Stimulated activated CD8-positive, alpha-beta memory T cell treated with anti-CD3 and anti-CD28 coated beads, Interleukin-12 subunit alpha, Interleukin-12 subunit beta, amount 100 ng/mL, for 1 hour (primary cell): ENCODE results near the gene TP53I11.
A peak's percentile ranks its signal among the peaks of the same experiment; 100 is the strongest.

Source experiments
- DNase-seq: peaks from one replicate; pipeline ENCODE4 v3.0.0-alpha.2; 2020; ENCODE audit warnings: low read depth

The TP53I11 gene

GRCh38 chr11:44939673-44940395, 10.8 kb downstream of the TP53I11 start:
- DNase-seq = no peak

GRCh38 chr11:44938066-44938691, 12.5 kb downstream of the TP53I11 start:
- no peak for DNase-seq

DNA sequence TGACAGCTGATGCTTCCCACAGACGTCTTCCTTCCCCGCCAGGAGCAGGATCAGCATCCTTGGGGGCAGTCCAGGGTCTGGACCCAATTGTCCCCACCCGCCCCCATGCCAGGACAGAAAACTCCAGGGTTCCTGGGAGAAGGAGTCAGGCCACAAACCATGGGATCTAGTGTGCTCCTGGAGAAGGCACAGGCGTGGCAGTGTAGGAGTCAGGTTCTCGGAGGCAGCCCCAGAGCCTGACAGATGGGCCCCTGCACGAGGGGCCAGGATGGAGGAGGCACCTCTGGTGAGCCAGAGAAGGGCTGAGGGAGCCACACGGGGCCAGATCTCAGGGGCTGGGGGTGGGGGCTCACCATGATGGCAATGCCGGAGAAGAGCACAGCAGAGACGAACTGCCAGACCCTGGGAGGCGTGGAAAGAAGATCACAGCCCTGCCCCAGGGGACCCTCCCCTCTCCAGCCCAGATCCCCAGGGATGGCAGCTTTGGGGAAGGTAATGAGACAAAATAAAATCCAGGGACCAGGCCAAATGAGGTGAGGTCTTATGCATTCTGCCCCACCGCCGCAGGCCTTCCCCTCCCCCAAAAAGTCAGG, 13.6 kb downstream of the TP53I11 start:
- no peak for DNase-seq

DNA sequence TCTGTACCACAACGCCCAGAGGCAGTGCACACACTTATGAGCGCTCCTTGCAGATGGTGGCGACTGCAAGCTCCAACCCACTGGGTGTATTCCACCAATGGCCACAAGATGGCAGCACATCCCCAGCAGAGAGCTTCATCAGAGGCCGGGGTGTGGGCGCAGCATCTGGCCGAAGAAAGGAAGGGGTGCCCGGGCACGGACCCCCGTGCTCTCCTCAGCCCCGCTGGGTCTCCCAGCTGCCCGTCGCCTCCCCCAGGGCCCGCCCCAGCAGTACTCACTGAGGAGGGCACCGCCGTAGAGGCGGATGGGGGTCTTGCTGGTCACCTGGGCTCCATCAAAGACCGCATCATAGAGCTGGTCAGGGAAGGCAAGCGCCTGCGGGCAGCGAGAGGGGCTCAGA, 14.2 kb downstream of the TP53I11 start:
- DNase-seq = peak; percentile 75

DNA sequence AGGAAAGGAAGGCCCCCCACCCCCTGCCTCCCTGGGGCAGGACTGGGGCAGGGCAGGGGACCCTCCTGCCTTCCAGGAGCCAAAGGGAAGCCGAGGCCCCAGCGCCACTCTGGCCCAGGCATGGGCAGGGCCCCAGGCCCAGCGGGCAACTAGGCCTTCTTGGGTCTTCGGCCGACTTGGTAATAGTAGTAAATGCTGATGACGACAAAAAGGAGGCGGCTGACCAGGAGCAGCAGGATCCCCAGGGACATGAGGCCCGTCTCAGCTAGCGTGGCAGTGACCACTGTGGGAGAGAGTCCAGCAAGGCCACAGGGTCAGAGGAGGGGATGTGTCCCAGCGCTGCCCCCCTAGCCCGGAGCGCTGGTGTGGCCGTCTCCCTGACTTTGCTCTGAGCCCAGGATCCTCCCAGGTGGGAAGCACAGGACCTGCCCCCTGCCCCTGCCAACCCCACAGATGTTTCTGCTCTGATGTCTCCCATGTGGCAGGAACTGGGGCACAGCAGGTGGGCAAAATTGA, 15.9 kb downstream of the TP53I11 start:
- DNase-seq = no peak

GRCh38 chr11:44934110-44934509, 16.6 kb downstream of the TP53I11 start:
- no peak for DNase-seq

GRCh38 chr11:44931466-44931865, 19.2 kb downstream of the TP53I11 start:
- DNase-seq = no peak

DNA sequence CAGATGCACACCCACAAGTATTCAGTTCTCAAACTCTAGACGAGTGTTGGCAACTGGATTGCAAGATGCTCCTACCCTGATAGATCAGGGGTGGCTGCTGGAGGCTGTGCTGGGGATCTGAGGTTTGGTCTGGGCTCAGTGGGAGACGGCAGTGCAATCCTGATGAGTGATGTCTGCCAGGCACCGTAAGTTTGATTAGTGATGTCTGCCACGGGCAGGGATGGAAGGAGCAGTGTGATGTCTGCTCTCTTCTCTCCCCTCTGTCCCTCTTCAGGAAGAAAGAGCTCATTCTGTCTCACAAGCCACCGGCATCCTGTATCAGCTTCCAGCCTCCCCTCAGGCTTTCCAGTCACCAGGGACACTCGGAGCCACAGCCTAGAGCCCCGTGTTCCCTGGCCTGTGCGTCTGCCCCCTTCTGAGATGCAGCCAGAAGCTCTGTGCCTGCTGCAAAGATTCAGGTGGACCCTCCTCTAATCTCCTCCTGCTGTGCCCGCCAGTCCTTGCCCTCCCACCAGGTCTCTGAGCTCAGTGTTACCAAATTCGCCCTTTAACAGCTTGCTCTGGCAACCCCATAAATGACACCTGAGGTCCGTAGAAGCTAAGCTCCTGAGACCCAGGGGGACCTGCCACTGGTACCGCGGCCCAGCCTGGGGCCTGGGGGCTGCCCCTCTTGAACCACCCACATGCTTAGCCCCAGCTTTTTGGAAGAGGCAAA, 19.9 kb downstream of the TP53I11 start:
- DNase-seq = no peak

DNA sequence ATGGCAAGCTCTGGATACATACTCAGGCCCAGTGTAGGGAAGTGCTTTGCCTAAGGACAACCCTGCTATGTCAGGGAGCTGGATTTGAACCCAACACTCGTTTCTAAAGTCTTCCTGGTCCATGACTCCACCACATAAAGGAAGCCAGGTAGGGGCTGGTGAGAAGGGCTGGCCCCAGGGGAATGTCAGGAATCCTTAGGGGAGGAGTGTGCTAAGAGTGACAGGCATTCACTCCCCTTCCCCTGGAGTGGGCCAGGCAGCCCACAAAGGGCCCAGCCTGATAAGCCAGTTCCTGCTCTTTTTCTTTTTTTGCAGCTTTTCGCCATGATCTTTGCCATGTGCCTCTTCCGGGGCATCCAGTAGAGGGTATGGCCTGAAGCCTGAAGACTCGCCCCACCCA, 21.9 kb downstream of the TP53I11 start:
- no peak for DNase-seq

DNA sequence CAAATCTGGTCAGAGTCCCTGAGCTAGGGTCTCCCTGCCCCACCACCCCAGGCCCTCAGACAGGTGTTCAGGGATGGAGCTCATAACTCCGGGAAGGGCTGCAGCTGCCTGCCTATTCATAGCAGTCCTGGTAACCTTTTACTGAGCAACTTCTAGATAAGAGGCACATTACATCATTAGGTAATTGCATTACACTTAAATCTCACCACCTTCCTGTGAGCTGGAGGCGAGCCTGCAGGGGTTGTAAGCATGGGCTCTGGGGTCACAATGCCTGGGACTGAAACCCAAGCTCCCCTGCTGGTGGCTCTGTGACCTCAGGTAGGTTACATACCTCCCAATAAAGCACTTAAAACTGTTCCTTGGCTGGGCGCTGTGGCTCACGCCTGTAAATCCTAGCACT, 22.5 kb downstream of the TP53I11 start:
- no peak for DNase-seq

DNA sequence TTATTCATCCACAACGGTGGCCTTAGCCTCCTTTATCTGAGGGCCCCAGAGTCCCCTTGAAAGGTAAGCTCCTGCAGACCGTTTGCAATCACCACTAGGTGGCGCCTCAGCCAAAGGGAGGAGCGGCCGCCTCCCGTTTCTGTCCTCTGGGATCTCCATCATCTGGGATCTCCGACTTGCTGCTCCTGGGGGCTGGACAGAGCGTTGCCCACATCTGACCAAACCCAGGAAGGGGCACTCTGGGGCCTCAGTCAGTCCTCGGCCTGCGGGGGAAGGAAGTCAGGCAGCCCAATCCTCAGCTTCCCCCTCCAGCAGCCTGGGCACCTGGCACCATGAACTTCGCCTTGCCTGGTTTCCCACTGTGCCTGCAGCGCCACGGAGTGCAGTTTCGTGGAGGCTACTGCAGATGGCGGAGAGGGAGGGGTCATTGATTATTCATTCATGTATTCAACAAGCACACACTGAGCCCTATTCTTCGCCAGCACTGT, 23.5 kb downstream of the TP53I11 start:
- peak; percentile 41 for DNase-seq

DNA sequence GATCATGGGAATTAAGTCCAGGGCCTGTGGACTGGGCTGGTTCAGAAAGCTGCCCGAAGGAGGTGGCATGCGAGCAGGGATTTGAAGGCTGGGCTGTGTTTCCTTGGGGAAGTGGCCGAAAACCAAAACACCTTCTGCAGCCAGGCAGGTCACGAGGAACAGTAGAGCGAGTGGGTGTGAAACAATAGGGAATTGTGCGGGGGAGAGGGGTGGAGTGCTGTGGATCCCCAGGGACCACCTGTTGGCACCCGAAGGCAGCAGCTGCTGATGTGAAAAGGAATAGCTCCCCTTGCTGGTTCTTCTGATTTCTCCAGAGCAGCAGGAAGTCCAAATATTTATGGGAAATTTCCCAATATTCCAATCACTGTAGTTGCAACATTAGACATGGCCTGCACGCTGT, 24.6 kb downstream of the TP53I11 start:
- no peak for DNase-seq

GRCh38 chr11:44923806-44924205, 26.9 kb downstream of the TP53I11 start:
- DNase-seq = no peak

- no peak for DNase-seq
Observed at GRCh38 chr11:44923115-44923514, 27.6 kb downstream of the TP53I11 start.

GRCh38 chr11:44920451-44920850, 30.2 kb downstream of the TP53I11 start:
- DNase-seq = no peak

DNA sequence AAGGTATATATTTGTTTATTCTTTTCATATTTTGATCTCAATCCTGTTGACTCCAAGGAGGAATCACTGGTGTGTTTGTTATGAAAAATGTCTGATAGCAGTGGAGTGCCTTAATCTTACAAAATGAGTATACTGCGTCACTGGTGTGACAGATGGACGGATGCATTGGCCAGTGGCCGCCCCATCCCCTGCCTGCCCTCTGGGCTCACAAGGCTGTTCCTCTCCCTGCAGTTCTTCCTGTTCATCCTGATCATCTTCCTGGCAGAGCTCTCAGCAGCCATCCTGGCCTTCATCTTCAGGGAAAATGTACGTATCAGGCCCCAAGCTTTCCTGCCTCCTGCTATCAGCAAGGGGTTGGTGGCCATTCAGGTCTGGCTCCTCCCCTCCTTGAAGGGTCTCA, 32.9 kb downstream of the TP53I11 start:
- no peak for DNase-seq

DNA sequence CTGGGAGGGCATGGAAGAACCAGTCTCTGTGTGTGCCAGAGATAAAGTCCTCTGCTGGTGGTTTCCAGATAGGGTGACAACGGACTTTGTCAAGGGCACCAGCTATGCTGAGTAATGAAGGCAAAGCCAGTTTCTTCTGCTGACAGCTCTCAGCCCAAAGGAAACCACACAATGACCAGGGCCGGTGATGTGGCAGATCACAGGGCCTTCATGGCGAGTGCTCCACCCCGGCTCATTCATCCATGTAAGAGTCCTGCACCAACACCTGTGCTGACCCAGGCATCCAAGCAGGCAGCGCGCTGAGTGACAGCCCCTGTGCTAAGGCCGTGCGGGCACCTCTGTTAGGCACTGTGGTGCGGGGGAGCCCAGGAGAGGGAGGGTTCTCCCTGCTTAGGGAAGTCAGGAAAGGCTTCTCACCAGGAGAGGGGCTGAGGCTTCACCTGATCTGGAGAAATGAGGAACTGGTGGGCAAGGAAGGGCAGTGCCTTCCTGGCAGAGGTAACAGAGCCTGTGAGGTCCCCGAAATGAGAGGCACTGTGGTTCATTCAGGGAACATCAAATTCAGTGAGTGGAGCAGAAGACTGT, 33.8 kb downstream of the TP53I11 start:
- DNase-seq = no peak

DNA sequence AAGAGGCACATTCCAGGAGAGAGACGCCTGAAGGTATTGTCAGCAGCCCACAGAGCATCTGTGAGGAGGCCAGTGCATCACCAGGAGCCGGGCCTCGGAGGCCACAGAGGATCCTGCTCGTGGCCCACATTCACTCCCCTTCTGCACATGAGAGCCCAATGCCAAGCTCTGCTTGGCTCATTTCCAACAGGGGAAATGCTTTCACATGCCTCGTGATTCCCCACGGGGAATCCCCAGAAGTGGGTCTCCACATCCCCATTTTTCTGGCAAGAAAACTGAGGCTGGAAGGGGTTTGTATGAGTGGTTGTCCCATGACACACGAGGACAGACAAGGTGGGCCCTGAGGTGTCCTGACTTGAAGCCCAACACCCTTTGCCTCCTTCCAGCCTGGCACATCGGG, 34.4 kb downstream of the TP53I11 start:
- DNase-seq = no peak

DNA sequence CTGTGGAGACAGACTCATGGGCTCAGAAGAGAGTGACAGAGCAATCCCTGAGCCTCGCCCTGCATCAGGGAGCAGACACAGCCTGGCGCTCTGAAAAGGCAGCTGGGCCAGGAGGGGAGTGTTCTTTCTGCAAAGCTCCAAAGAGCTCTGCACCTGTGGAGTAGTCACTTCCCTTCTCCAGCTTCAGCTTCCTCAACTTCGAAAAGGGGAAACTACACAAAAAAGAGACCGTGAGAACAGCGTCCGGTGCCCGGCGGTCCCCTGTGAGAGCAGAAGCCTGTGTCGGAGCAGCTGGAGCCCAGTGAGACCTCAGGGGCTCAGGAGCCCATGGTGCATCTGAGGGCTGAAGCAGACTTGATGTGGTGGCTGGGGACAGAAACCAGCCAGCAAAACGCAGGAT, 35.1 kb downstream of the TP53I11 start:
- no peak for DNase-seq

GRCh38 chr11:44915004-44915403, 35.7 kb downstream of the TP53I11 start:
- no peak for DNase-seq

DNA sequence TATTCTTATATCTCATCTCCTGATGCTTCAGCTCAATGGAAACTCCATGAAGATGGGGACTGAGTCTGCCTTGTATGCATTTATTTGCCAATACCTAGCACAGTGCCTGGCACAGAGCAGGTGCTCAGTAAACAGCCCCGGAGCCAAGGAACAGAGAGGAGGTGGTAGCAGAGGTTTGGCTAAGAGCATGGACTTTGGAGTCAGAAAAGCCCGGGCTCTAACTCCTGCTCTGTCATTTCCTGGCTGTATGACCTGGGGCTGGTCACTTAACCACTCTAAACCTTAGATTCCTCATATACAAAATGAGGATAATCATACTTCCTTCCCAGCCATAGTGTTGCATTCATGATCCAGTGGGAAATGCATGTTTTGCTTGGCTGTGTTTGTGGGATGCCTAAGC, 36.6 kb downstream of the TP53I11 start:
- DNase-seq = no peak

DNA sequence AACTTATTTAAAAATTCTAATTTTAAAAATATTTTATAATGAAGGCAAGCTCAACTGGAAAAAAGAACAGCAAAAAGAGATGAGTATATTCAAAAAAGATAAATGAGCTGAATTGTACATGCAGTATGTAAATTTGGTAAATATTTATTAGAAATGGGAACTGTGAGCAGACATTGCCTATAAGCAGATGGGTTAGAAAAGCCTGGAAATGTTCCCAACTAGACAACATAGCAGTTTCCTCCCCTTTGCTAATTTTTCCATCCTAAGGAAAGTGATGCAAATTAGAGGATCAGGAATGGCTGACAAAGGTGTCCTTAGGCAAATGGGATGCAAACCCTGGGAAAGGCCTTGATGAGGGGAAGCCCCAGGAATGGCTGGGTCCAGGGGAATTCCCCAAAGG, 37.2 kb downstream of the TP53I11 start:
- no peak for DNase-seq
